ENCODE data around the gene KCNK2. TPM values are rescaled to one million over a fixed set of nuclear protein-coding genes. Genes with fewer than 3 reads are reported as not detected.

The KCNK2 gene
- total RNA-seq, 2 experiments from 2014 or later = not detected

DNA sequence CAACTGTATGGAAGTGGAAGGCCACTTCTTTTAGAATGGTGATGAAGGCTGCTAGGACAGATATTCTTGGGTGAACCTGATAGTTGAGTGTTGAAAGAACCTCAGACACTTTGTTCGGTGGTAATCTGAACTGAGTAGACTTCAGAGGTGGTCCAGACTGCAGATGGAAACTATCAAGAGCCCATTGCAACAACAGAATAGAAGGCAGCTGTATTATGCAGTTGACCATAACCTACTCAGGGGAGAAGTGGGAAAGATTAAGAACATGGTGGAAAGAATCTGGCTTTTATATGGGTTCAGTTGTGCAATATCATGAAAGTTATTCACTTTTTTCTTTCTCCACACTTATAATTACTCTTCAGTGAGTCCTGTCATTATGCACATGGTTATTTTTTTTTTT, 194.0 kb downstream of the KCNK2 start:
- DNase-seq = no peak
- intact Hi-C loops (cut with micrococcal nuclease) = no loop called here
- Mint-ChIP-seq H3K36me3 (ENCODE audit: low read depth) (no peaks in the 10 kb centered on the region), H3K9me3 (peaks cover 2% of the 10 kb centered on the region), H3K27me3 (ENCODE audit: low read depth) (no peaks in the 10 kb centered on the region), H3K27ac (no peak overlapping the region), H3K4me3 (no peak overlapping the region), H3K4me1 (ENCODE audit: low read depth) (no peaks in the 10 kb centered on the region)
- CTCF ChIA-PET = no interaction called here

DNA sequence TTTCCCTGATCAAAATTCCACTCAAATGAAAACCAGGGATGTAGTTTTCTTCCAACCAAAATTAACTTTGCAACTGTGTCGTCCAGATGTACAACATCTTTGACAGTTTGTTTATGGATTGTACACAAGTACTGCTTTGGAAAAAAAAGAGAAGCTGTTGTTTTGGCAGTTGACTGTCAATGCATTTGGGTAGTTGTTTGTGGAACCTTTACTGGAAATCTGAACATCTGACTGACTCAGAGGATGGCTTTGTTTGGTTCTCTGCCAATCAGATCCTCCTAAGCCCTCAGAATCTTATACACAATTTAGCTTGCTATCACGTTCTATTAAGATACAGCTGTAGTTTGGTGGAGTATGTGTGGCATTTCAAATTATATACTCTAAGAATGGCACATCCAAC, 195.0 kb downstream of the KCNK2 start:
- Mint-ChIP-seq H3K36me3 (ENCODE audit: low read depth) (no peaks in the 10 kb centered on the region), H3K27ac (no peak overlapping the region)
- CTCF ChIA-PET = no interaction called here

DNA sequence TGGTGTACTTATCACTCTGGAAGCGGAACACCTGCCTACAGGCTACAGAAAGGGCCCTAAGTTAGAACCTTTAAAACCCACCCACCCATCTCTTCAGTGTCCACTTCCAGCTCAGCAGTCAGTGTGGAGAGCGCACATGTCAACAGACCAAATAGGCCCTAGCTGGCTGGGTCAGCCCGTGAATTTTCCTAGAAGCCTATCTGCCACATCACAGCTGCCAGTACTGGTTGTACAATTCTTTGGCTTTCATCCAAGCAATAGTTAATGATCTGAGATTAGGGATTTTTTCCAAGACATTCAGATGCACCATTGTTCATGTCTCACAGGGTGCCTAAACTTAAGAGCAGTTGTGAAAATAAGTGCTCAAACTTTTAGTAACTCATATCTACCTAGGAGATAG, 197.1 kb downstream of the KCNK2 start:
- intact Hi-C loops (cut with micrococcal nuclease) = no loop called here
- H3K27ac Mint-ChIP-seq = no peak overlapping the region
- H3K27me3 Mint-ChIP-seq (ENCODE audit: low read depth) = no peaks in the 10 kb centered on the region
- no peak for DNase-seq
- no peaks in the 10 kb centered on the region for H3K36me3 Mint-ChIP-seq (ENCODE audit: low read depth)
- CTCF ChIA-PET = no interaction called here
- no peaks in the 10 kb centered on the region for H3K9me3 Mint-ChIP-seq
- no peaks in the 10 kb centered on the region for H3K4me1 Mint-ChIP-seq (ENCODE audit: low read depth)
- H3K4me3 Mint-ChIP-seq = no peak overlapping the region

More for the DNA sequence above, 195.0 kb downstream of the KCNK2 start:
- Mint-ChIP-seq H3K9me3 (no peaks in the 10 kb centered on the region), H3K4me3 (no peak overlapping the region), H3K27me3 (ENCODE audit: low read depth) (no peaks in the 10 kb centered on the region), H3K4me1 (ENCODE audit: low read depth) (no peaks in the 10 kb centered on the region)
- no peak for DNase-seq
- intact Hi-C loops (cut with micrococcal nuclease) = no loop called here

DNA sequence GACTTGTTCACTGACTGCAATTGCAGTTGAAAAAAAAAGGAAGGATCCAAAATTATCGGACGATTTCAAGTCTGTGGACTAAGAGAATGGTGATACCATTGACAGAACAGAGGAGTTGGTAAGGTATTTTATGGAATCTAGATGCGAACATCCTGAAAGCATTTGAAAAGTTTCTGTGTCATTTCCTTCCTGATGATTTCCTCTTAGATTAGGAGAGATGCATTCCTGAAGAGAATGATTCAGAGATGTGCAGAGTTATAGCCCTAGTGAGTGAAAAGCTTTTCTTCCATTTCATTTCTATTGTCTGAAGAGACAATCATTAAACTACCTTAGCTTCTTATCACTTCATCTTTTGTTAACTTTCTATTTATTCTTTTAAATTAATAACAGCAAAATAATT, 200.0 kb downstream of the KCNK2 start:
- Mint-ChIP-seq H3K4me3 (no peak overlapping the region), H3K36me3 (ENCODE audit: low read depth) (no peaks in the 10 kb centered on the region), H3K27me3 (ENCODE audit: low read depth) (no peaks in the 10 kb centered on the region), H3K27ac (no peak overlapping the region), H3K4me1 (ENCODE audit: low read depth) (no peaks in the 10 kb centered on the region), H3K9me3 (no peaks in the 10 kb centered on the region)
- no peak for DNase-seq
- intact Hi-C loops (cut with micrococcal nuclease) = no loop called here
- CTCF ChIA-PET = no interaction called here

DNA sequence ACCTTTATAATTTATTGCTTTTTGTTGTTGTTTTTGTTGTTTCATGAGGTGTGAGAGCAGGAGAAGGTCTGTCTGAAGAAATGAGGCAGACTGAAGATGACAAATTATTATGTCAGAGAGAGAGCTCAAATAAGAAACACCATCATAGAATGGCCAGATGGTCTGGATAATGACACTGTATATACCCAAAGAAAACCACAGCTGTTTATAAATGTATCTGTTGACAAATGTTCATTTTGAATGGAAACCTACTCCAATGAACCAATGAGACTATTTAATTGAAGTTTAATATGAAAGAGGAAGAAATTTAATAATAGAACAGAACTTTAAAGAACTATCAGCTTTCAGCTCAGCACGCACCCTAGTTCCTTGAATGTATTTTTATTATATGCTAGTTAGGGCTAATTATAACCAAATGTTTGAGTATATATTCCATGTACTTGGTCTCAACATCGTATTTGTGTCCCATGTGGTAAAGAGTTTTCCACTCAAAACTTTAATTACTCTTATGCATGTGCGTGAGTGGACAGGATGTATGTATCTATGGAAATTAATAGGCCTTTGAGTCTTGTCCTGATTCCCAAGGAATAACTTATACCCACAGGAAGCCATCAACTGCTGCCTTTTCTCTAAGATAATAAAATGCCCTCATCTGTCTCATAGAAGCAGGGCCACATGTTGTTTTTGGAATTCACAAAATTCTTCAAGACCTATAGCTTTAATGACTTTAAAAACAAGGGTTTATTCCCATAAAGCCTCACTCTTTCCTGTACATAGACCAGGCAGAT, 202.7 kb downstream of the KCNK2 start:
- Mint-ChIP-seq H3K4me3 (no peak overlapping the region), H3K36me3 (ENCODE audit: low read depth) (no peaks in the 10 kb centered on the region), H3K27ac (no peak overlapping the region), H3K4me1 (ENCODE audit: low read depth) (no peaks in the 10 kb centered on the region), H3K27me3 (ENCODE audit: low read depth) (no peaks in the 10 kb centered on the region), H3K9me3 (no peaks in the 10 kb centered on the region)
- intact Hi-C loops (cut with micrococcal nuclease) = no loop called here
- CTCF ChIA-PET = no interaction called here
- no peak for DNase-seq
